HG02588 (cell line): Measurements from ENCODE around the gene NELFB.

ENCODE experiments used
- ATAC-seq: cut with Tn5 transposase; IDR thresholded peaks from one replicate; pipeline ENCODE4 v1.9.1; 2021; ENCODE audit warnings: mild to moderate bottlenecking, moderate library complexity; ENCODE audit not compliant: unreplicated experiment

The NELFB gene

DNA sequence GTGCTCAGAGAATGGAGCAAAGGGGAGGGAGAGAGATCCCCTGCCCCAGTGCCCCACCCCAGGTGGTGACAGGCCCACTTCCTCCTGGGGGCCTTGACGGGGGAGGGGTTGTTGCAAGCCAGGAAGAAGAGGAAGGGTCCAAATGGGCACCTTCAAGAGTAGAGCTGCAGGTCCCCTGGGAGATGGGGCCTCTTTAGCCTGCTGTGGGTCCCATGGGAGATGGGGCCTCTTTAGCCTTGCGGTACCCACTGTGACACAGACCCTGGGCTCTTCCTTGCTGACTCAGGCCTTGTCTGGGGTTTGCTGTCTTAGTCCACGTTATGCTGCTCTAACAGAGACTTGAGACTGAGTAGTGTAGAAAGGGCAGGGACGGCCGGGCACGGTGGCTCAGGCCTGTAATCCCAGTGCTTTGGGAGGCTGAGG is 12.8 kb downstream of the NELFB start:
- ATAC-seq = no peak

DNA sequence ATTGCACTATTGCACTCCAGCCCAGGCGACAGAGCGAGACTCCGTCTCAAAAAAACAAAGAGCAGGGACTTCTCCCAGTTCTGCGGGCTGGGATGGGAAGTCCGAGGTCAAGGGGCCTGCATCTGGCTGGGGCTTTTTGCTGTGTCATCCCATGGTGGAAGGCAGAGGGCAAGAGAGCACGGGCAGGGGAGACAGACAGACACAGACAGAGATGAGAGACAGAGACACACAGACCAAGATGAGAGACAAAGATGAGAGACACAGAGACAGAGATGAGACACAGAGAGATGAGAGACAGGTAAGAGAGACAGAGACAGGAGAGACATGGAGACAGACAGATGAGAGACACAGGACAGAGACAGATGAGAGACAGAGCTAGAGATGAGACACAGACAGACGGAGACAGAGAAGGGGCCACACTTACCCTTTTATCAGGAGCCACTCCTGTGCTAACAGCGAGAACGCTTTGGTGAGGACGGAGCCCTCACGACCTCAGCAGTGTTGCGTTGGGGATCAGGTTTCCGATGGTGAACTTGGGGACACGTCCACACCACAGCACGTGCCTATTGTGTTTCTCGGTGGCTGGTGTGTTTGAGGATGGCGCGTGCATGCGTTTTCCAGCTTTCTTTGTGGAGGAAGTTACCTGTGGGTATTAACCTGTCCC is 13.5 kb downstream of the NELFB start:
- ATAC-seq = no peak

DNA sequence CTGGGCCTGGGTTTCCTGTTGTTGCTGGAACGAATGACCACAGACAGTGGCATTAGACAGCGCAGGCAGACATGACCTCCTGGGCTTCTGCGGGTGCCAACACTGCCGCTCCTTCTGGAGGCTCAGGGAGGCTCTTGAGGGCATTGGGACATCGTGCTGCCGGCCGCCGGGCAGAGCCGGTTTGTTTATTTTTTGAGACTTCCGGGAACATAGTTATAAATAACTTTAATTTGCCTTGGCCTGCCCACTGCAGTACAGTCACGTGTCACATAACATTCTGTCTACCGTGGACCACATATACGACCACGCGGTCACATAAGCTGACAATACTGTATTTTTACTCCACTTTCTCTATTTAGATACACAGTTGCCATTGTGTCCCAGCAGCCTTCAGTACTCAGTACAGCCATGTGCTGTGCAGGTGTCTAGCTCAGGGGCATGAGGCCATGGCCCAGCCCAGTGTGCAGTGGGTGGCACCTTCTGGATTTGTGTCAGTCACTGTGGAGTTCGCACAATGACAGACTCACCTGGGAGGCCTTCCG is 14.2 kb downstream of the NELFB start:
- ATAC-seq = no peak

DNA sequence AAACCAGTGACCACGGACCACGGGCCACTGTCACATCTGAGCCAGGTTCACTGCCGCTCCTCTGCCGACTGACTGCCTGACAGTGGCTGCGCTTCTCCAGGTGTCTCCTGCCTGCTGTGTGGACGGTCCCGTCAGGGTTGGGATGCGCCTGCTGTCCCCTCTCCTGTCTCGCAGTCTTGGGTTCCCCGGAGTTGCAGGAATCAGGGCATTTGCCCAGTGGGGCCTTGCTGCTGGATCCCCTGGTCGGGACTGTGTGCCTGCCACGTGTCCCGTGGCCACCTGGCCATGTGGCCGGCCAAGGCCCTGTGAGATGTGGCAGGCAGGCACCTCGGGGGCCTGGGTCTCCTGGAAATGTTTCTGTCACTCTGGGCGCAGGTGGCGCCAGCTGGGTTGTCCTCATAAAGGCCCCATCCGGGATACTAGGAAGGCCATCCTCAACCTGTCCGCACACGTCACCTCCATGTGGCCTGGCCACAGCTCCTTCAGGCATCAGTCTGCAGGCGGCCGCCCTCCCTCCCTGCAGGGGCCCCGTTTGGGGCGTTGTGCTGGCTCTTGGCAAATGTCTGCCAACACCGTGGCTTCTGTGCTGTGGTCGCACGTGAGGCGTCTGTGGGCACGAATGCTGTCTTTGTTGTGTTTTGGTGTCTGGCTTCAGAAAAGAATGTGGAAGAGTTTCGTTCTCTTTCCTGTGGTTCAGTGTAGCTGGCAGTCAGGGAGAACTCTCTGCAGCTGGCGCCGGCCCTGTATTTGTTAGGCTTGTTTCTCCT is 16.0 kb downstream of the NELFB start:
- no peak for ATAC-seq

DNA sequence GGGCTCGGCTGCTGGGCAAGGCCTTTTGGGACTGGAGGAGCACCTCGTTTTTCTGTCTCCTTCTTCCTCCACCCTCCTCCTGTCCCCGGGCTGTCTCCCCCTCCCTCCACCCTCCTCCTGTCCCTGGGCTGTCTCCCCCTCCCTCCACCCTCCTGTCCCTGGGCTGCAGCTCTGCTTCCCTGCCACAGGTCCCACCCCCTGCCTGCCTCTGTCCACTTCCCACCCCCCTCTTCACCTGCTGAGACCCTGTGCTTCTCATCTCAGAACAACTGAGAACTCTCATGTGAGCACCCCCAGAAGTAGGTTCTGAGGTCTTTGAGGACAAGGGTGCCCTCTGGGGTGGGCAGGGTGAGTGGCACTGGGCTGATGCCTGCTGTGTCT is 16.6 kb downstream of the NELFB start:
- ATAC-seq = no peak

DNA sequence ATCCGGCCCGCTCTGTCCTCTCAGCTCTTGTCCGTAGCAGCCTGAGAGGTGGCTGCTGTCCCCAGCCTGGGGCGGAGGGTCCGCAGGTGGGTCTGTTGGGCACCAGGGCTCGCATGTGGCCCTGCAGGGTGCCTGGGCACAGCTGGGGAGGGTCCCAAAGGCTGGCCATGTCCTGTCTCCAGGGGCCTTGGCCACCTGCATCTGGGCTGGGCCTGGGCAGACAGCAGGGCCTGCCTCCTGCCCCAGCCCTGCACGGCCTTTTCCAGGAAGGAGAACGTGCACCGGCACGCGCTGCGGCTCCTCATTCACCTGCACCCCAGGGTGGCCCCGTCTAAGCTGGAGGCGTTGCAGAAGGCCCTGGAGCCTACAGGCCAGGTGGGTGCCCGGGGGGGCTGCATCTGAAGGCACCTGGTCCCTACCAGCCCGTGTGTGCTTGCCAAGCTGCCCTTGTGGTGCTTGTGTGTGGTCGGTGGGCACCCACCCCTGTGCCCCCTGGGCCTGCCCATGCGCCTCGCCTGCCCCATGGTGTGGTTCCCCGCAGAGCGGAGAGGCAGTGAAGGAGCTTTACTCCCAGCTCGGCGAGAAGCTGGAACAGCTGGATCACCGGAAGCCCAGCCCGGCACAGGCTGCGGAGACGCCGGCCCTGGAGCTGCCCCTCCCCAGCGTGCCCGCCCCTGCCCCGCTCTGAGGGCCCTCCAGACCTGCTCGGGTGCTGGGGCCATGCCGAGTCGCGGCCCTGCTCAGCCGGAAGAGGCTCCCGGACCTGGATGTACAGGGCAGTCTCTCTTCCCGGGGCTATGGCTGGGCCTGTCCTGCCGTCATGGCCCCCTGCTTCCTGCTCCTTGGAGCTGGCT is 17.3 kb downstream of the NELFB start:
- no peak for ATAC-seq

DNA sequence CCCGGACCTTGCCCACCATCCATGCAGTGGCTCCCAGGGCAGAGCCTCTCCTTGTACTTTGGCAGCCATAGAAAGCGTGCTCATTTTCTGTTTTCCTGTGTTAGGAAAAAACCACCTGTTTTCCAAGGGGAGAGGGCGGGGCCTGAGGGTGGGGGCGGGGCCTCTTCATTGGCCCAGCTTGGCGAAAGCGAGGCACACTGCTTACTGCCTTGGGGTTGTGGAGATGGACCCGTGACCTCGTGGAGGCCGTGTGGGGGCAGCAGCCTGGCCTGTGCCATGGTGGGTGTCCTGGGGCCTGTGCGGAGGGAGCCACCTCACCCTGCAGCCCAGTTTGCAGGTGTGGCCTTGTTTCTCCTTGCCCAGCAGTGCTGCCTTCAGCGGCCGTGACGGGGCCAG is 18.0 kb downstream of the NELFB start:
- no peak for ATAC-seq

DNA sequence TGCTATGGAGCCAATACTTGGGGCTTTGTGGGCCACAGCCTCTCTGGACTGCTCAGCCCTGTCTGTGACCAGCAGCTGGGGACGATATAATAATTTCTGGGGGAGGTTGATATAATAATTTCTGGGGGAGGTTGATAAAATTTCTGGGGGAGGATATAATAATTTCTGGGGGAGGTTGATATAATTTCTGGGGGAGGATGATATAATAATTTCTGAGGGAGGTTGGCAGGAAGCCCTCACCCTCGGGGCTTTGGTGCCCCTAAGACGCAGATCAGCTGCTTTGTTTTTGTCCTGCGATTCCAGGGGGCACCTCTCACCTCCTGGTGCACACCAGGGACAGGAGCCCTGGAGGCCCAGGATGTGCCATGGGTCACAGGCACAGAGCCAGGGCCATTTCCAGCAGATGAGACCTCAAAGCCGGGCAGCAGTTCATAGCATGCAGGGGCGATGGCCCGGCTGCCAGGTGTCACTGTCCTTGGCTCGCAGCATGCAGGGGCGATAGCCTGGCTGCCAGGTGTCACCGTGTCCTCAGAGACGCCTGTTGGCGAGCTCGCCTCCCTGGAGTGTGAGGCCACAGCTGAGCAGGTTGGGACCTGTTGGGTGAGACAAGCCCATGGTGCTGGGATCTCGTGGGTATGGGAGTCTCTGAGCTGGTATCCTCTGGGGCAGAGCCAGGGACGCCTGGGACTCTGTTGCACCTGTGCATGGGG is 18.6 kb downstream of the NELFB start:
- ATAC-seq = no peak

DNA sequence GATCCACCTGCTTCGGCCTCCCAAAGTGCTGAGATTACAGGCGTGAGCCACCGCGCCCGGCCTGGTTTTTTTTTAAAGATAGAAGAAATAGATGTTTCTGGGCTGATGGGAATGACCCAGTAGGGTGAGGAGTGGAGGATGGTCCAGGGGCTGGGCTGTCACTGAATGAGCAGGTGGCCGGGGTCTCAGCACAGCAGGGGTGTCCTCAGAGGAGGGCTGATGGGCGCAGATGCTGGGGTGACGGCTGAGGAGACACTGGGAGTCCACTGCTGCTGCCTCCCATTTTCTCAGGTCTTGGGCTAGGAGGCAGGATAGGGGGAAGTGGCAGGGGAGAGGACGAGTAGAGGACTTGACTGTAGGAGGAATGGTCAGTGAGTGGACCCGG is 20.1 kb downstream of the NELFB start:
- no peak for ATAC-seq

DNA sequence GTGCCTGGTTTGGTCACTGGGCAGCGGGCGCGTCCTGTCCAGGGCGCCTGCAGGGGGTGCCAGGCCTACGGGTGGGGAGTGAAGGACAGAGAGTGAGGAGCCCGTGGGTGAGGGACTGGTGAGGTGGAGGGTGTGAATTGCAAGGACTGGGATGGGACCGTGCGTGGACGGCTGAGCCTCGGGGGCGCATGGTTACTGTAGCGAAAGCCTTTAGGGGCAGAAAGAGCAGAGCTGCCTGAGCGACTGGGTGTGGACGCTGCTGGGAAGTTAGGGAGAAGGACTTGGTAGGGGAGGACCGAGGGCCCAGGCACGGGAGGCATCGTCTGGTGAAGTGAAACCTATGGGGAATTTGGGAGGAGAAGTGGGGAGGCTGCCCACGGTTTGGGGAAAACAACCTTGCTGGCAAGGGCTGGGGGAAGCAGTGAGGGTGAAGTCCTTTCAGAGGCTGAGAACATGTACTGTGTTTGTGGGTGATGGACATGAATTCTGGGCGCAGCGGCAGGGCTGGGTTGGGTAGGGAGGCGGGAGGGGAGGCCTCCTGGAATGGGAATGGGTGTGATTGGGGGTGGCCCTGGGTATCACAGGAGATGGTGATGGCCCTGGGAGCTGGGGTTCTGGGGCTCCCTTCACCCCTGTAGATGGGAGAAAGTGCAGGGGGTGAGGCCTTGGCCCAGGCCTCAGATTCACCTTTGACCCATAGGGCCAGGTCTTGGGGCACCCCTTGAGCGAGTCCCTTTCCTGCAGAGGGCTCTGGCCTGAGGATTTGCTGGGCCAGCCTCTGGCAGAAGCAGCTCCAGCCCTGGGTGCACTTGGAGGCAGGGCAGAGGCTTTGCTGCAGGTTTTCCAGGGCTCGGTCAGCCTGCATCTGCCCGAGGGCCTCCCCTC is 20.7 kb downstream of the NELFB start:
- no peak for ATAC-seq

DNA sequence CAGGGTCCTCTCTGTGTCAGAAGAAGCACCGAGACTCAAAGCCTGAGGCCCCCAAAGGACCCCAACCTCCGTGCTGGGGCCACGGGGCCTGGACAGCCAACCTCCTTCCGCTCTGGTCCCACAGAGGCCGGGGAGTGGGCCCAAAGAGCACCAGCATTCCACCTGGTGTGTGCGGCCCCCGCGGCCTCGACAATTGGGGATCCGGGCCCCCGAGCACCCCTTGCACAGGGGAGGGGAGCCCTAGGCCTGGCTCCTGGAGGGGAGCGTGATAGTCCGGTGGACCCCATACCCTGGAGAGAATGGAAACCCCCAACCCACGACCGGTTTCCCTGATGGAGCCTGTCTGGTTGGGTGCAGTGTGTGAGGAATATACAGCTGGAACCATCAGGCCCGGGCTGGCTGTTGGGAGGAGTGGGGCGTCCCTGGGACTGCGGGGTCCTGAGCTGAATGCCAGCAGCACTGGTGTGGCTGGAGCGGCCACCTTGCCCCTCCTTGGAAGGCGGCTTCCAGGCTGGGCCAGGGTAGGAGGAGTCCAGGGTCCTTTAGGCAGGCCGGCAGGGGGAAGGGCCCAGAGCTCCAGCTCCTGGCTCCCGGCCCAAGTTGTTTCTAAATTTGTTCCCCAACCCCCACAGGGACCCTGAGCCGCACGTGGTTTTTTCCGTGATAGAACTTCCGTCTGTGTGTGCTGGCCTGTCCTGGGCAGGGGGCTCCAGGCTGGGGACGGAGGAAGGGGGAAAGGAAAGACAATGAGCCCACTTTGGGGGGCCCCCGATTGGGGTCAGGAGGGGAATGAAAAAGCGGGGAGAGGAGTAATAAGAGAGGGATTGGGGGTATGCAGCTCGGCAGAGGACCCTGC is 21.6 kb downstream of the NELFB start:
- no peak for ATAC-seq

DNA sequence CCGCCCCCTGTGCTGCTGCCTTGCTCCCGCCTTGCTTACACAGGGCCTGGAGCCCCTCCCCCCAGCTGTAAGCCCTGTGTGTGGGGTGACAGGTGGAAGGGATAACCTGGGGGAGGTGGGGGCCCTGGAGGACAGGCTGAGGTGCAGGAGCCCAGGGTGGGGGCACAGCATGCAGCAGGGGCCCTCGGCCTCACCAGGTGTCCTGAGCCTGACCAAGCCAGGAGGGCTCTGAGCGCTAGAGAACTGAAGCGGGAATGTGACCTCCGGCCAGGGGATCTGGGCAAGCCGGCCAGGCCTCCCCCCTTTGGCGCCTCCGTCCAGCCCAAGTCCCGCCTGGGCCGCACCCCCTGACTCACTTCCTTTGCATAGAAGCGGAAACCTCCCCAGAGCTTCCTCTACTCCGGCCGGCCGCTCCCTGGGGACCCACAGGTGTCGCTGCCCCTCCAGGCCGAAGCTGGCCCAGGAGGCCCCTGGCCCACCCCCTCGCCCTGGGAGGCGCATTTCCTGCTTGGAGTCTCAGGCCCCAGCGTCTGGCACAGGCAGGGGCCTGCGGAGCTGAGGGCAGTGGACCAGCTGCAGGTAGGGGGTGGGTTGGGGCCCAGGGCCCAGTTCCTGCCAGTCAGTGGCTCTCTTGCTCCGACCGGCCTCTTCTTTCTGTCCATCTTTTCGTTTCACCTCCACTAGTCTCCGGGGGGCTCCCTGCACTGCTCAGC is 22.4 kb downstream of the NELFB start, which contains the start of gene TOR4A:
TOR4A (plus strand) TSS at position 398 of the 713 bp plus-strand sequence. CDS start 964 bp downstream, outside the sequence.
- ATAC-seq = peak; percentile 57

DNA sequence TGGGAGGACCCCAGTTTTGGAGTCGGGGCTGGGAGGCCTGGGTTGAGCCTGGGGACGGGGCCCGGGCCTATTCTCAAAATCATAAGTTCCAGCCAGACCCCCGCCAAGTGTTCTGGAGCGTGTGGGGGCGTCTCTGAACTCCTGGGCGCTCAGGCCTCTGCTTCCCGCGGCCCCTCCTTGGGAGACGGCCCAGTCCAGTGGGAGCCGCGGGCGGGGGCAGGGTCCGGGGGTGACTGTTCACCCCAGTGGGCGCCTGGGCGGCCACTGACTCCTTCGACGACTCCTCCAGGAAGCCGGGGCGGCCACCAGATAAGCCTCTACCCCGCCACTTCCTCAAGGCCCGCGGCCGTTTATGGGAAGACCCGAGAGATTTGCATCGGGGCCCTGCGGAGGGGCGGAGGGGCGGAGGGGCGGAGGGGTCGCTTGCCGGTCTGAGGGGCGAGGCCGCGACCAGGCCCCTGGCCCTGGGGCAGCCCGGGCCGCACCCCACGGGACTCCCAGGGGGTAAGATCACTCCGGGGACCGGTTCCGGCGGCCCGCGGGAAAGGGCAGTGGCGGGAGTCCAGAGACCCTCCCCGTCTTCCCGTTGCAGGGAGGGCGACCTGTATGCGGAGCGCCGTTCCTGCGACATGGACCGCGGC is 23.1 kb downstream of the NELFB start:
- ATAC-seq = no peak

DNA sequence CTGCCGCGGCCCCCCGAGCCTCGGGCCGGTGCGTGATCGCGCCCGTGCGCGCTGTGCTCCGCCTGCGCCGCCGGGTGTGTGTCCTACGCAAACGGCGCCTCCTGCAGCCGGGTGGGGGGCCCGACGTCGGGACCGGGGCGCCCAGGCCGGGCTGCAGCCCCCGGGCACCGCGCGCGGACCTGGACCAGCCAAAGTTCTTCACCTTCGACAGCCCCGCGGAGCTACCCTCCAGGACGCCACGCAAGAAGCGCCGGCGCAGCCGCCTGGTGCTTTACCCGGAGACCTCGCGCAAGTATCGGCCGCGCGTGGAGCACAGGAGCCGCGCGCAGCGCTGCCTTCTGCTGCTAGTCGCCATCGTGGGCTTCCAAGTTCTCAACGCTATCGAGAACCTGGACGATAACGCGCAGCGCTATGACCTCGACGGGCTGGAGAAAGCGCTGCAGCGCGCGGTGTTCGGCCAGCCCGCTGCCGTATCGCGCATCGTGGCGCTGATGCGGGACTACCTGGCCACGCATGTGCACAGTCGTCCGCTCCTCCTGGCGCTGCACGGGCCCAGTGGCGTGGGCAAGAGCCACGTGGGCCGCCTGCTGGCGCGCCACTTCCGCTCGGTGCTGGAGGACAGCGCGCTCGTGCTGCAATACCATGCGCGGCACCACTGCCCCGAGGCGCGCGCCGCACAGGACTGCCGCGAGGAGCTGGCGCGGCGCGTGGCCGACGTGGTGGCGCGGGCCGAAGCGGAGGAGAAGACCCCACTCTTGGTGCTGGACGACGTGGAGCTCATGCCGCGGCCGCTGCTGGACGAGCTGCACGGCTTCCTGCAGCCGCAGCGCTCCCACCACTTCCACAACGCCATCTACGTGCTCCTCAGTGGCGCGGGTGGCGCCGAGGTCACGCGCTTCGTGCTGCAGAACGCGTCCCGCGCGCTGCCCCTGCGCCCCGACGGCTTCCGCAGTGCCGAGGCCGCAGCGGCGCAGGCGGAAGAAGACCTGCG is 23.9 kb downstream of the NELFB start:
- no peak for ATAC-seq

DNA sequence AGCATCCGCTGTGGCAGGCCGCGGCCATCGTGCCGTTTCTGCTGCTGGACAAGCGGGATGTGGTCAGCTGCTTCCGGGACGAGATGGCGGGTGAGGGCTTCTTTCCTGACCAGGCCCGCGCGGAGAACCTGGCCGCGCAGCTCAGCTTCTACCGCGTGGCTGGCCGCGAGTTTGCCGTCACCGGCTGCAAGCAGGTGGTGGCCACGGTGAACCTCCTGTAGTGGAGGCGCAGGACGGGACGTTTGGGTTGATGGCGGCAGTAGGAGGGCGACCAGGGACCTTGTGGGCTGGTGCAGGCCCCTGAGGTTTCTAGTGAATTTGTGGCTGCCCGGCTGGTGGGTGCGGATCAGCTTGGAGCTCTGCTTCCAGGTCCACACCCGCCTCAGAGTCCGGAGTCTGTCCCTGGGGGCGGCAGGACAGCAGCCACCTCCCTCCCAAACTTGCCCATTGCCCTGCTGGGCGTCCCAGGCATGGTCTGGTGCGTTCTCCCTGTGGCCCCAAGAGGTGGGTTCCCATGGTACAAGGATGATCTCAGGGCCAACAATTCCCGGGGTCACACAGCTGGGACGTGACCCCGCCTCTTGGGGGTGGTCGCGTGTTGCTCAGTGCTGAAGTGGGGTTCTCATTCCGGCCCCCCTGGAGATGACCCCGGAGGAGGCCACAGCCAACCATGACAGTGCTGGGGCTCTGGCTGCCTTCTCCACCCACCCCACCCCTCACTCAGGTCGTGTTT is 24.8 kb downstream of the NELFB start:
- no peak for ATAC-seq
